ENCODE data around the gene KRT23.

KRT23 gene

DNA sequence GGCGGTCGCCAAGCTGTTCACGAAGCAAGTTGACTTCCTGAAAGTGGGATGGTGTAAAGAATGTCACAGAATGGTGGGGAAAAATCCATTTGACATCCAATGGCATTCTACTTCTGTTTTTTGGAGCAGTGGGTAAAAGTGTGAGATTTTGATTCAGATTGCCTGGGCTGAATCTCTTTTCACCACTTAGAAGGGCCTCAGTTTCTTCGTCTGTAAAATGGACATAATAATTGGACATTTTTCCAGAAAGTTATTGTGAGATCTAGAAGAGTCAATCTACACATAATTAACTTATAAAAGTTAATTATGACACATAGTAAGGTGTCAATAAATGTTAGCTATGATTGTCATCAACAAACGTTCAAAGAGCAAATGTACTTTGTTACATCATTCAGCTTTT is 43.7 kb upstream of the KRT23 start:
- DNase-seq (ENCODE audit: low read depth in 1 of 2, low spot score in 1 of 2) = no peak
- TF ChIP-seq, protein P1, sequence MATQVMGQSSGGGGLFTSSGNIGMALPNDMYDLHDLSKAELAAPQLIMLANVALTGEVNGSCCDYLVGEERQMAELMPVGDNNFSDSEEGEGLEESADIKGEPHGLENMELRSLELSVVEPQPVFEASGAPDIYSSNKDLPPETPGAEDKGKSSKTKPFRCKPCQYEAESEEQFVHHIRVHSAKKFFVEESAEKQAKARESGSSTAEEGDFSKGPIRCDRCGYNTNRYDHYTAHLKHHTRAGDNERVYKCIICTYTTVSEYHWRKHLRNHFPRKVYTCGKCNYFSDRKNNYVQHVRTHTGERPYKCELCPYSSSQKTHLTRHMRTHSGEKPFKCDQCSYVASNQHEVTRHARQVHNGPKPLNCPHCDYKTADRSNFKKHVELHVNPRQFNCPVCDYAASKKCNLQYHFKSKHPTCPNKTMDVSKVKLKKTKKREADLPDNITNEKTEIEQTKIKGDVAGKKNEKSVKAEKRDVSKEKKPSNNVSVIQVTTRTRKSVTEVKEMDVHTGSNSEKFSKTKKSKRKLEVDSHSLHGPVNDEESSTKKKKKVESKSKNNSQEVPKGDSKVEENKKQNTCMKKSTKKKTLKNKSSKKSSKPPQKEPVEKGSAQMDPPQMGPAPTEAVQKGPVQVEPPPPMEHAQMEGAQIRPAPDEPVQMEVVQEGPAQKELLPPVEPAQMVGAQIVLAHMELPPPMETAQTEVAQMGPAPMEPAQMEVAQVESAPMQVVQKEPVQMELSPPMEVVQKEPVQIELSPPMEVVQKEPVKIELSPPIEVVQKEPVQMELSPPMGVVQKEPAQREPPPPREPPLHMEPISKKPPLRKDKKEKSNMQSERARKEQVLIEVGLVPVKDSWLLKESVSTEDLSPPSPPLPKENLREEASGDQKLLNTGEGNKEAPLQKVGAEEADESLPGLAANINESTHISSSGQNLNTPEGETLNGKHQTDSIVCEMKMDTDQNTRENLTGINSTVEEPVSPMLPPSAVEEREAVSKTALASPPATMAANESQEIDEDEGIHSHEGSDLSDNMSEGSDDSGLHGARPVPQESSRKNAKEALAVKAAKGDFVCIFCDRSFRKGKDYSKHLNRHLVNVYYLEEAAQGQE (IDR thresholded peaks at IDR 0.05; ENCODE audit: insufficient replicate concordance, low read depth) = no peak
- TF ChIP-seq, protein P2, sequence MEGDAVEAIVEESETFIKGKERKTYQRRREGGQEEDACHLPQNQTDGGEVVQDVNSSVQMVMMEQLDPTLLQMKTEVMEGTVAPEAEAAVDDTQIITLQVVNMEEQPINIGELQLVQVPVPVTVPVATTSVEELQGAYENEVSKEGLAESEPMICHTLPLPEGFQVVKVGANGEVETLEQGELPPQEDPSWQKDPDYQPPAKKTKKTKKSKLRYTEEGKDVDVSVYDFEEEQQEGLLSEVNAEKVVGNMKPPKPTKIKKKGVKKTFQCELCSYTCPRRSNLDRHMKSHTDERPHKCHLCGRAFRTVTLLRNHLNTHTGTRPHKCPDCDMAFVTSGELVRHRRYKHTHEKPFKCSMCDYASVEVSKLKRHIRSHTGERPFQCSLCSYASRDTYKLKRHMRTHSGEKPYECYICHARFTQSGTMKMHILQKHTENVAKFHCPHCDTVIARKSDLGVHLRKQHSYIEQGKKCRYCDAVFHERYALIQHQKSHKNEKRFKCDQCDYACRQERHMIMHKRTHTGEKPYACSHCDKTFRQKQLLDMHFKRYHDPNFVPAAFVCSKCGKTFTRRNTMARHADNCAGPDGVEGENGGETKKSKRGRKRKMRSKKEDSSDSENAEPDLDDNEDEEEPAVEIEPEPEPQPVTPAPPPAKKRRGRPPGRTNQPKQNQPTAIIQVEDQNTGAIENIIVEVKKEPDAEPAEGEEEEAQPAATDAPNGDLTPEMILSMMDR (IDR thresholded peaks at IDR 0.05; ENCODE audit: insufficient read depth, low read length) = no peak
- no peak for TF ChIP-seq GABPA (IDR thresholded peaks at IDR 0.05; ENCODE audit: low read depth)
- TF ChIP-seq SPI1 (IDR thresholded peaks at IDR 0.05; ENCODE audit: borderline replicate concordance, low read depth) = no peak
- no peak for TF ChIP-seq POLR2AphosphoS5 (IDR thresholded peaks at IDR 0.05; ENCODE audit: low read depth)
- H3K4me3 ChIP-seq (replicated peaks; ENCODE audit: insufficient read depth, low read length) = no peak overlapping the region
- peaks cover 4% of the 10 kb centered on the region for H3K27me3 ChIP-seq (ENCODE audit: insufficient read depth, poor library complexity, severe bottlenecking)
- no peak overlapping the region for H3K27ac ChIP-seq (replicated peaks)

DNA sequence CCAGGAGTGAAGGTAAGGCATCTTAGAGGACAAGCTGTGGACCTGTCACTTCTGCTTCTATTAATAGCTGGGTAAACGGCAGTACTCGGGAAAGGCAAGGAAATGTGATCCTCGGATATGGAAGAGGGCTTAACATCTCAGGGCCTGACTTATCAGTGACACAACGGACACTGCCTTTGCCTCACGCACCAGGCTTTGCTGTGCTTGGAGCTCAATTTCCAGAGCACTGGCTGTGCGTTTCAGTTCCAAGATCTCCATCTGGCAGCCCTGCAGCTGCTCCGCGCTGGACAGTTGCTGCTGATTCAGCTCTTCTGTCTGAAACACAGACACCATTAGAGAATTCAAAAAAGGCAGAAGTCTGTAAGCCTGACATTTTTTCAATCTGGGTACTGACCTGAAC is 43.1 kb upstream of the KRT23 start:
- peaks cover 4% of the 10 kb centered on the region for H3K27me3 ChIP-seq (ENCODE audit: insufficient read depth, poor library complexity, severe bottlenecking)
- no peak for TF ChIP-seq GABPA (IDR thresholded peaks at IDR 0.05; ENCODE audit: low read depth)
- TF ChIP-seq, protein P1 (IDR thresholded peaks at IDR 0.05; ENCODE audit: insufficient replicate concordance, low read depth) = no peak
- TF ChIP-seq SPI1 (IDR thresholded peaks at IDR 0.05; ENCODE audit: borderline replicate concordance, low read depth) = no peak
- TF ChIP-seq, protein P2 (IDR thresholded peaks at IDR 0.05; ENCODE audit: insufficient read depth, low read length) = no peak
- no peak for TF ChIP-seq POLR2AphosphoS5 (IDR thresholded peaks at IDR 0.05; ENCODE audit: low read depth)
- H3K4me3 ChIP-seq (replicated peaks; ENCODE audit: insufficient read depth, low read length) = no peak overlapping the region
- no peak overlapping the region for H3K27ac ChIP-seq (replicated peaks)
- DNase-seq (ENCODE audit: low read depth in 1 of 2, low spot score in 1 of 2) = no peak

DNA sequence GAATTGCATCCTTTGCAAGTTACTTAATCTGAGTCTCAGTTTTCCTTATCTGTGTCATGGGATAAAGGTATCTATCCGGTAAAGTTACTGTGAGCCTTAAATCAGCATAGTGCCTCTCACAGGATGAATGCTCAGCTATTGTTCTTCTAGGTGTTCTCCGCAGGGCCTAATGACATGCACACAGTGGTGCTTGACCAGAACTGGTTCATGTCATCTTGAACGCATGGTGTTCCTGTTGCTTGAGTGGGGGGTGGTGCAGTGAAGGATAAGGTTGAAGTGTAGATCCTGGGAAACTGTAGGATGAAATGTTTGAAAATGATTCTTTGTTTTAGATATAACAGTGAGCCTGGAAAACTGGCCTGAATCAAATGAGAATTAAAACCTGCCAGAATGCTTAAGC is 42.7 kb upstream of the KRT23 start:
- no peak for DNase-seq (ENCODE audit: low read depth in 1 of 2, low spot score in 1 of 2)
- peaks cover 4% of the 10 kb centered on the region for H3K27me3 ChIP-seq (ENCODE audit: insufficient read depth, poor library complexity, severe bottlenecking)
- no peak overlapping the region for H3K4me3 ChIP-seq (replicated peaks; ENCODE audit: insufficient read depth, low read length)
- TF ChIP-seq GABPA (IDR thresholded peaks at IDR 0.05; ENCODE audit: low read depth) (no peak), SPI1 (IDR thresholded peaks at IDR 0.05; ENCODE audit: borderline replicate concordance, low read depth) (no peak), POLR2AphosphoS5 (IDR thresholded peaks at IDR 0.05; ENCODE audit: low read depth) (no peak)
- TF ChIP-seq, protein P1 (IDR thresholded peaks at IDR 0.05; ENCODE audit: insufficient replicate concordance, low read depth) = no peak
- TF ChIP-seq, protein P2 (IDR thresholded peaks at IDR 0.05; ENCODE audit: insufficient read depth, low read length) = no peak
- no peak overlapping the region for H3K27ac ChIP-seq (replicated peaks)

Data from HL-60 (cell line).